Dedifferentiated amniotic fluid mesenchymal stem cell (primary cell): ENCODE data around the gene EIF1AD.
"Not testable (repeated sequence)": the region's sequence is repeated elsewhere in the genome, so short reads cannot be mapped to it uniquely, and the experiment has no call there.

ENCODE experiments used
- DNase-seq: peaks from one replicate; pipeline ENCODE4 v3.0.0-alpha.2; 2016; ENCODE audit errors: extremely low spot score

The EIF1AD gene

DNA sequence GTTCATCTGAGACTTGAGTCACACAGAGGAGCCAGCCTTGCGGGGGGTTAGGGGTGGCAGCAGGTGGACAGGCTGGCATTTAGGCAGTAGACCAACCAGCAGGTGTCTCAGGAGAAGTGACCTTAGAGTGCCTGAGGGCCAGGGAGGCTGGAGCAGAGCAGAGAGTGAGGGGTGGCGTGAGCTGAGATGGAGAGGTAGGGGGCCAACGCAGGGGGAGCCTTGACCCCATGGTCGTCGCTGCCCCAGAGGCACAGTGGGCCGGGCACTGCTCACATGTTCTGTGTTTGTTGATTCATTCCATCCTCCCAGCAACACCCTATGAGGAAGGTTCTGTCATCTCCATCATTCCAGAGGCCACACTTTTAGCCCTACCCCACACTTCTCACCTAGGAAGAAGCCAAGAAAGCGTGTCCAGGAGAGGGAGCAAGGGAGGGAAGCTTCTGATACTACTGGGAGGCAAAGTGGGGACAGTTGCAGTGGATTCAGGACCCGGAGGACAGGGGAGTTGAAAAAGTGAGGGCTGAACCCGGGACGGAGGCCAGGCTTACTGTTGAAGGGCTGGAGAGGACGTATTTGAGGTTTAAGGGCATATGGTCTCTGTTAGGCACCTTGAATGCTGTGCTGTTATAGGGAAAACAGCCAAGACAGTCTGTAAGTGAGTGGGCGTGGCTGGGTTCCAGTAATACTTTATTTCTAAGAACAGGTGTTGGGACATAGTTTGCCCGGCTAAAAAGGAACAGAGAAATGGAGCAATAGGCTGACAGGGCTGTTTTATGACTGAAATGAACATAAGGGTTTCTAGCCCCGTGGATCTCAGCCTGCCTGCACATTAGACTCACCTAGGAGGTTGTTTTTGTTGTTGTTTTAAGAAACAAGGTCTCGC lies 33.1 kb downstream of the EIF1AD start:
- DNase-seq = no peak

DNA sequence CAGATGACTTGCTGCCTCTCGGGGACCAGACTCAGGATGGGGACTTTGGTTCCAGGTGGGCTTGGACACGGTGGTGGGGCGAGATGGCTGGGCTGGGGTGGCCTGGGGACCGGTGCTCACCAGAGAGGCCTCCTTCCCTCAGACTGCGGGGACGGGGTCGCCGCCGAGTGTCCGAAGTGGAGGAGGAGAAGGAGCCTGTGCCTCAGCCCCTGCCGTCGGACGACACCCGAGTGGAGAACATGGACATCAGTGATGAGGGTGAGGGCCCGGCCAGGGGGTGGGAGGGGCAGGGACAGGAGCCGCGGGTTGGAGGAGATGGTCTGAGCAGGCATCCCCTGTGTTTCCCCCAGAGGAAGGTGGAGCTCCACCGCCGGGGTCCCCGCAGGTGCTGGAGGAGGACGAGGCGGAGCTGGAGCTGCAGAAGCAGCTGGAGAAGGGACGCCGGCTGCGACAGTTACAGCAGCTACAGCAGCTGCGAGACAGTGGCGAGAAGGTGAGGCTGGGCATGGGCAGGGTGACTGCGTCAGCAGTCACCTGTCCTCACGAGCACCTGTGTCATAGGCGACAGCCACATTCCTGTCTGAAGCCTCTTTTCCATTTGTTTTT lies 34.5 kb downstream of the EIF1AD start:
- no peak for DNase-seq

DNA sequence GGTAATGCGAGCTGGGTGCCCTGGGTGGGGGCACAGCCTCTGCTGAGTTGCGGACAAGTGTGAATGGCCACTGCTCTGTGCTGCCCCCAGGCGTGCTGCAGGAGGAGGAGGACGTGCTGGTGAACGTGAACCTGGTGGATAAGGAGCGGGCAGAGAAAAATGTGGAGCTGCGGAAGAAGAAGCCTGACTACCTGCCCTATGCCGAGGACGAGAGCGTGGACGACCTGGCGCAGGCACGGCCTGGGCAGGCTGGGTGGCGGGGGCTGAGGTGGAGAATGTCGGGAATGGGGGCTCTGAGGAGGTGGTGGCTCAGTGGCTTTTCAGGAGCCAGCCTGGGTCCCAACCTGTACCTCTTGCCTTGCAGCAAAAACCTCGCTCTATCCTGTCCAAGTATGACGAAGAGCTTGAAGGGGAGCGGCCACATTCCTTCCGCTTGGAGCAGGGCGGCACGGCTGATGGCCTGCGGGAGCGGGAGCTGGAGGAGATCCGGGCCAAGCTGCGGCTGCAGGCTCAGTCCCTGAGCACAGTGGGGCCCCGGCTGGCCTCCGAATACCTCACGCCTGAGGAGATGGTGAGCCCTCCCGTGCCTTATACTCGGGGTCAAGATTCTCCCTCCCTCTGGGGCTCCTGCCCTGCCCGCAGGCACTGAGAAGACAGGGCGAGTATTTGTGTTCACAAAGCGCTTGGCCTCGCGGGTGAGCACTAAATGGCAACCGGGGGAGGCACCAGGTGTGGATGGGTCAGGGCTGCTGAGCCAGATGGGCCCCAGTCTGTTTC lies 35.8 kb downstream of the EIF1AD start:
- no peak for DNase-seq

GRCh38 chr11:65964906-65965305 lies 37.1 kb downstream of the EIF1AD start:
- no peak for DNase-seq

GRCh38 chr11:65962141-65962564 lies 39.8 kb downstream of the EIF1AD start:
- DNase-seq = no peak

GRCh38 chr11:65961267-65962140 lies 40.5 kb downstream of the EIF1AD start, which contains the start of gene SART1:
Gene SART1, plus strand, starts transcription at chr11:65961734. Its CDS starts 47 bp downstream, at chr11:65961781.
- peak; percentile 98 for DNase-seq

DNA sequence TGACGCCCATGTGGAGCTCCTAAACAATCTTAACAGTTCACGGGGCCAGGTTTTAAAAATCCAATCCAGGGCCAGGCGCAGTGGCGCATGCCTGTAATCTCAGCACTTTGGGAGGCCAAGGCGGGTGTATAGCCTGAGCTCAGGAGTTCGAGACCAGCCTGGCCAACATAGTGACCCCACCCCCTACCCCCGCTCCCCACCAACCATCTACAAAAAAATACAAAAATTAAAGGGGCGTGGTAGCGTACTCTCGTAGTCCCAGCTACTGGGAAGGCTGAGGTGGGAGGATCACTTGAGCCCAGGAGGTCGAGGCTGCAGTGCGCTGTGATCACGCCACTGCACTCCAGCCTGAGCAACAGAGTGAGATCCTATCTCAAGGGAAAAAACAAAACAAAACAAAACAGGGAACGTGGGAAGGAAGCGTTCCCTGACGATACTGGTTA lies 41.1 kb downstream of the EIF1AD start:
- DNase-seq = no peak

DNA sequence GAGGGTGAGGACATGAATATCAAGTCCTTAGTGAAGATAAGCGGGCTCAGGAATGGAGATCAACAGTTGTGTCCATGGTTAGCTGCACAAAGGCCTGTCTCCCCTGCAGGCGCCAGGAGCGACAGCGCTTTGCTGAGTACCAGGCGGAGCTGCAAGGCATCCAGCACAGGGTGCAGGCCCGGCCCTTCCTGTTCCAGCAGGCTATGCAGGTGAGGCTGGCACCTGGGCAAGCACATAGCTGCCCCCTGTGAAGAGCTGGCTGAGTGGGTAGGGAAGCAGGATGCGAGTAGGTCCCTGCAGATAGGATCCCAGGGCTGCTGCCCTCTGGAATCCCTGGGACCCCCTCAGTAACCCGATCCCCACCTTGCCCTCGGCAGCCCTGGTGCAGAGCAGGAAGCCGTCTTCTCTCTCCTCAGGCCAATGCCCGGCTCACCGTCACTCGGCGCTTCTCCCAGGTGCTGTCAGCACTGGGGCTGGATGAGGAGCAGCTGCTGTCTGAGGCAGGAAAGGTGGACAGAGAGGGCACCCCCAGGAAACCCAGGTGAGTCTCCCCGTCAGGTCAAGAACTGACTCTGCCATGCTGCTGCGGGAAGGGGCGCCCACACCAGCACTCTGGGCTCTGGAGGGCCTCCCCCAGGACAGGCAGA lies 43.1 kb downstream of the EIF1AD start:
- no peak for DNase-seq

DNA sequence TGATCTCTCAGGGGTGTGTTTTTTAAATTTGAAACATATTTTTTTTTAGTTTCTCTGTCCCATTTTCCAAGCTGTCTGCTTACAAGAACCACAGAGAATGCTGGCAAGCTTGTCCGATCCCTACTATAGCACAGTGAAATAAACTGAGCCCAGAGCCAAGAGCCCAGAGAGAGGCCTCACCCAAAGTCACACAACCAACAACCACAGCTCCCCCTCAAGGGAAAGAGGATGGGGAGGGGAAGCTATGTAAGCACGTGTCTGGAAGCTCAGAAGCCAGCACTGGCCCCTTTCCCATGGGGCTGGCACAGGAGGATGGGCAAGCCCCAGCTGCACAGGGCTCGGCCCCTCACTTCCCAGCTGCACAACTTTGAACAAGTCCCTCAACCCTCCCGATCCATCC lies 43.7 kb downstream of the EIF1AD start:
- no peak for DNase-seq

- no peak for DNase-seq
Measured at GRCh38 chr11:65954771-65955170, 47.2 kb downstream of the EIF1AD start.

GRCh38 chr11:65953471-65953870 lies 48.5 kb downstream of the EIF1AD start:
- no peak for DNase-seq

- no peak for DNase-seq
Measured at GRCh38 chr11:65952052-65952521, 49.9 kb downstream of the EIF1AD start.

DNA sequence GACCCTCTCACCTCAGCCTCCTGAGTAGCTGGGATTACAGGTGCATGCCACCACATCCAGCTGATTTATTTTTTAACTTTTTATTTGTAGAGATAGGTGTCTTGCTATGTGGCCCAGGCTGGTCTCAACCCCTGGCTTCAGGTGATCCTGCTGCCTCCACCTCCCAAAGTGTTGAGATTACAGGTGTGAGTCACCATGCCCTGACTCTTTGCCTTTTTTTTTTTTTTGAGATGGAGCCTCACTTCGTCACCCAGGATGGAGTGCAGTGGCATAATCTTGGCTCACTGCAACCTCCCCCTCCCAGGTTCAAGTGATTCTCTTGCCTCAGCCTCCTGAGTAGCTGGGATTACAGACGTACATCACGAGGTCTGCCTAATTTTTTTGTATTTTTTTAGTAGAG lies 50.3 kb downstream of the EIF1AD start:
- DNase-seq = not testable (repeated sequence)

DNA sequence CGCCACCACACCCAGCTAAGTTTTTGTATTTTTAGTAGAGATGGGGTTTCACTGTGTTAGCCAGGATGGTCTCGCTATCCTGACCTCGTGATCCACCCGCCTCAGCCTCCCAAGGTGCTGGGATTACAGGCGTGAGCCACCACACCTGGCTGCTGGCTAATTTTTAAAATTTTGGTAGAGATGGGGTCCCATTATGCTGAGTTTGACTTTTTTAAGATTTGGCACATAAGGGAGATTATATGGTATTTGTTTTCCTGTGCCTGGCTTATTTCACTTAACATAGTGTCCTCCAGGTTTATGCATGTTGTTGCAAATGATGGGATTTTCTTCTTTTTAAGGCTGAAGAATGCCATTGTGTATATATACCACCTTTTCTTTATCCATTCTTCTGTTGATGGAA lies 51.2 kb downstream of the EIF1AD start:
- DNase-seq = not testable (repeated sequence)

GRCh38 chr11:65947603-65948125 lies 54.3 kb downstream of the EIF1AD start:
- DNase-seq = no peak

- no peak for DNase-seq
Measured at GRCh38 chr11:65947133-65947532, 54.8 kb downstream of the EIF1AD start.

DNA sequence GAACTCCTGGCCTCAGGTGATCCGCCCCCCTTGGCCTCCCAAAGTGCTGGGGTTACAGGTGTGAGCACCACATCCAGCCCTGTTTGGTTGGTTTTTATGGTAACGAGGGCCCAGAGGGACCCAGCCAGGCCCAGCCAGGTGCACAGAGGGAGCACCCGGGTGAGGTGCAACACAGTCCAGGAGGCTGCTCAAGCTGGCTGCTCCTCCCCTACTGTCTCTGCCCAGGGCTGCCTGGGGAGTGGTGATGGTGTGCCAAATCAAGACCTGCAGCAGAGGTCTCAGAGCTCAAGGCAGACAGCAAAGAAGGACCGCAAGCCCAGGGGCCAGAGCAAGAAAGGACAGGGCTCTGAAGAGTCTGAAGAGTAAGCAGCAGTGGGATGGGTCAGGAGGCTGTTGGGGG lies 55.3 kb downstream of the EIF1AD start:
- no peak for DNase-seq
